GM19324 (cell line): Measurements from ENCODE around the gene TTC27.
"Not testable (repeated sequence)": the region's sequence is repeated elsewhere in the genome, so short reads cannot be mapped to it uniquely, and the experiment has no call there.

ENCODE experiments used
- ATAC-seq: cut with Tn5 transposase; IDR thresholded peaks from one replicate; pipeline ENCODE4 v1.9.1; 2021; ENCODE audit warnings: mild to moderate bottlenecking, moderate library complexity; ENCODE audit not compliant: unreplicated experiment, low FRiP score

The TTC27 gene

DNA sequence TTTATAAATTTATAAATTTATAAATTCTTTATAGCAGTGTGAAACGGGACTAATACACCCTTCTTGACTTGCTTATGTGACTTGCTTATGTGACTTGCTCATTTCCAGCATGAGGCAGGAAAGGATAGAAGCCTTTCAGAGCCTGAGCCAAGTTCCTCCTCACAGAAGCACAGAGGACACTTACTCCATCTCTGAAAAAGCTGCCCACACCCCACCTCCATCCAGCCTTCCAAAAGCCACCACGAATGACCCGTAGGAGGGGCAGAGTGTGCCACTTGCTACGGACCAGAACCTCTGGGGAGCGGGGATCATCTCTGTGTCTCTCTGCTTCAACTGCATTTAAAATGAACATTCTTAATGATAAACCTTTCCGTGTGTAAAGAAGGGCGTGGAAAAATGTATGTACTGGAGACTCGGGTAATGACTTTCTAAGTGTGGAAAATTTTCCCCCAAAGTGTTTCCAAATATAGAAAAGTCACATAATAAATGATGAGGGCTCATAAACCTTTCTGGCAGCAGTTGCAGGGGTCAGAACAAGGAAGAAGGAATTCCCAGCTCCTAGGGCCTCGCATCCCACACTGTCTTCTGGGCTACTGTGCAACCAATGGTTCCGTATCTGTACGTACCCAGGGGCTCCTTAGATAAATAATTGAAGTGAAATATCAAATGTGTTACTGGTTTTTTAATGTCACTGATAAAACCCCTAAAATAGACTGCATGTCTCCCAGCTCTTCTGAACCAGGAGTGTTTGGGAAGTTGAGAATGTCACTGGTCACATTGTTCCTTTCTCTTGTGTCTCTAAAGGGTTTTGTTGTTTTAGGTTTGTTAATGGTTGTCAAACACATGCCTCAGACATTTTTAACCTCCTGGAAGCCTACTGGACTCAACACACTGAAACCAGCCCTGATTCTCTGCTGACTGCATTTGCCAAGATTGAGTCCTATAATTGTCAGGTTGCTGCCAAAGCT is 214.4 kb downstream of the TTC27 start:
- no peak for ATAC-seq

DNA sequence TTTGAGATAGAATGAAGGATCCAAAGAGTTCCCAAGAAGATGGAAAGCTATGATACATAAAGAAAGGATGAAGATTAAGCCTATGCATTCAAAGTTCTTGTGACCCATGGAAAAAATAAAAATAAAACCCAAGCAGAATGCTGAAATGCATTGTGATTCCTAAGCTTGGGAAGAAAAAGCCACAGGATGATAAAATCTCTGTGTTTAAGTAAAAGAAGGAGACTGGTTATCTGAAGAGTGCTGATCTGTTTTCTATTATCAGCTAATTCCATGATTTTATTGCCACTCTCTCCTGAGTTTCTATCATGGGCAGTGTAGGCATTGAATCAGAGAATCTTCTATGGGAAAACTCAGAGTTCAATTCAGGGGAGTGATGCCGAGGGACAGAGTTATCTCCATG is 215.8 kb downstream of the TTC27 start:
- no peak for ATAC-seq

DNA sequence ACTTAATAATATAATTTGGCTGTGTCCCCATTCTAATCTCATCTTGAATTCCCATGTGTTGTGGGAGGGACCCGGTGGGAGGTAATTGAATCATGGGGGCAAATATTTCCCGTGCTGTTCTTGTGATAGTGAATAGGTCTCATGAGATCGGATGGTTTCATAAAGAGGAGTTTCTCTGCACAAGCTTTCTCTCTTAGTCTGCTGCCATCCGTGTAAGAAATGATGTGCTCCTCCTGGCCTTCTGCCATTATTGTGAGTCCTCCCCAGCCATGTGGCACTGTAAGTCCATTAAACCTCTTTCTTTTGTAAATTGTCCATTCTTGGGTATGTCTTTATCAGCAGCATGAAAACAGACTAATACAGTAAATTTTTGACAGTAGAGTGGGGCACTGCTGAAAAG is 216.4 kb downstream of the TTC27 start:
- ATAC-seq = no peak

DNA sequence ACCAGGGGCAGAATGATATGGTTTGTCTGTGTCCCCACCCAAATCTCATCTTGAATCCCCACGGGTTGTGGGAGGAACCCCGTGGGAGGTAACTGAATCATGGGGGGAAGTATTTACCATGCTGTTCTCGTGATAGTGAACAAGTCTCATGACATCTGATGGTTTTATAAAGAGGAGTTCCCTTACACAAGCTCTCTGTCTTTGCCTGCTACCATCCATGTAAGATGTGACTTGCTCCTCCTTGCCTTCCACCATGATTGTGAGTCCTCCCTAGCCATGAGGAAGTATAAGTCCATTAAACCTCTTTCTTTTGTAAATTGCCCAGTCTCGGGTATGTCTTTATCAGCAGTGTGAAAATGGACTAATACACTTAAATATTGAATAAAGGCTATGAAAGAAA is 218.4 kb downstream of the TTC27 start:
- not testable (repeated sequence) for ATAC-seq

- ATAC-seq = no peak
Measured at GRCh38 chr2:32847734-32848133, 219.9 kb downstream of the TTC27 start.

DNA sequence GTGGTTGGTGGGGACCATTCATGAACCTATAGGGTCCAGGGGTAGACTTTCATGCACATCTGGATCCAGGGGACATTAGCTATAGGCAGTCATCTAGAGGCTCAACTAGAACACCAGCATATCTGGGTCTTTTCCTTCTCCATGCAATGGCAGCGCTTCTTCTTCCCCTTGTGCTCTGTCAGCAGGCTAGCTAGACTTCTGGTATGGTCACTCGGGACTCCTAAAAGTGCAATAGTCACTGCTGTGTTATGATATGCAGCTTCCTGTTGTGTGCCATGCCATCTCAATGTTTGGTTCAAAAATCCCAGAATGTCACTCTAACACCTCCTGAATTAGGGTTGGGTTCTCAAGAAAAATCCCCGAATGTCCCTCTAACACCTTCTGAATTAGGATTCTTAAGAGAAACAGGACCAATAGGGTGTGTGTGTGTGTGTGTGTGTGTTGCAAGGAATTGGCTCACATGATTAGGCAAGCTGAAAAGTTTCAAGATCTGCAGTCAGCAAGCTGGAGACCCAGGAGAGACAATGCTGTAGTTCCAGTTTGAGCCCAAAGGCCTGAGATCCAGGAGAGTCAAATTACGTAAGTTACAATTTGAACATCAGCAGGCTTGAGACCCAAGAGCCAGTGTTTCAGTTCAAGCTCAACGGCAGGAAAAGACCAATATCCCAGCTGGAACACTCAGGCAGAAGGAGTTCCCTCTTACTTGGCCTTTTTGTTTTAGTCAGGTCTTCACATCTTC is 221.8 kb downstream of the TTC27 start:
- ATAC-seq = no peak

- no peak for ATAC-seq
Measured at GRCh38 chr2:32851777-32852439, 224.1 kb downstream of the TTC27 start.

DNA sequence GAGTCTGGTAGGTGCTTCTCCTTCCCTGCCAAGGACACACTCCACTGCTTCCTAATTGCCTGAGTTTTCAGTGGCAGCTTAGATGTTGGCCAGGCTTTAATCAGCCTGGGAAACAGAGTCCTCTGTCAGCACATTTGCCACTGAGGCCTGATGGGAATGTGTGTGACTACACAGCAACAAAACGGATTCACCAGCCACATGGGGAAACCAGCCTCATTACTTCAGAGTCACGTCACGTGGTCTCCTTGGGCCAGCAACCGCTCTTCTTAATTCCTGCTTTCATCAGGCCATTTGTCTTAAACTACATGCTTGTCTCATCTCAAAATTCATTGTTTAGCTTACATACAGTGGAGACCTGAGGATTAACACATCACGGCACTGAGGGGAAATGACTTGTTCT is 225.0 kb downstream of the TTC27 start:
- no peak for ATAC-seq

- ATAC-seq = no peak
Measured at GRCh38 chr2:32856891-32857290, 229.0 kb downstream of the TTC27 start.

- ATAC-seq = no peak
Measured at GRCh38 chr2:32858713-32859112, 230.9 kb downstream of the TTC27 start.

DNA sequence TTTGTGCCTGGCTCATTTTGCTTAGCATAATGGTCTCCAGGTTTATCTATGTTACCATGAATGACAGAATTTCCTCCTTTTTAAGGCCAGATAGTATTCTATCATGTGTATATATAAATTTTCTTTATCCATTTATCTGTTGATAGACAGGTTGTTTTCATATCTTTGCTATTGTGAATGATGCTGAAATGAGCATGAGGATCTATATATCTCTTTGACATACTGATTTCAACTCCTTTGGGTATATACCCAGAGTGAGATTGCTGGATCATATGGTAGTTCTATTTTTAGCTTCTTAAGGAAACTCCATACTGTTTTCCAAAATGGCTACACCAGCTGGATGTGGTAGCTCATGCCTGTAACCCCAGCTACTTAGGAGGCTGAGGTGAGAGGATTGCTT is 232.5 kb downstream of the TTC27 start:
- no peak for ATAC-seq

DNA sequence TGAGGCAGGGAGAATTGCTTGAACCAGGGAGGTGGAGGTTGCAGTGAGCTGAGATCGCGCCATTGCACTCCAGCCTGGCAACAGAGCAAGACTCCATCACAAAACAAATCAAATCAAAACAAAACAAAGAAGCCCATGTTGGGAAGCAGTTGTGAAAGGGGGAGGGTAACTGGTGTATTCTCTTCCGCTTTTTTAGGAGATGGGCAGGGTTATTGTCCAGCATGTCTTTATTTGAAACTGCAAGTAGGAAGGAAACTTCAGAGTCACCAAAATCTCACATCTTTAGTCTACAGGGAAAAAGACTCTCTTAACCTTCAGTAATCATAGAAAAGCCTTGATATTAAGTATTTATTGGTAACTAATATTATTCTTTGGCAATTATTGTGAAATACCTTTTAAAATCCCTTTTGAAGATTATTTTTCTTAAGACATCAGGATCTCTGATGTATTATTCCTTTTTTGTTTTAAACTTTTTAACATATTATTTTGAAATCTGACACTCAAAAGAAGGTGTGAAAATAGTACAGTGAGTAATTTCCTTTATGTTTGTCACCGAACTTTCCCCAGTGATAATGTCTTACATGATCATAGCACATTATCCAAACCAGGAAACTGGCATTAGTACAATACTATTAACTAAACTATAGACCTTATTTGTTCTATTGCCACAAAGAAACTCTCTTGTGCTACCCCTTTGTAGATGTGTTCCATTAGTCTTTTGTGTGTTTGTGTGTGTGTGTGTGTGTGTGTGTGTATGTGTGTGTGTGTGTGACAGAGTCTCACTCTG is 234.6 kb downstream of the TTC27 start:
- ATAC-seq = no peak

GRCh38 chr2:32863326-32863725 is 235.5 kb downstream of the TTC27 start:
- ATAC-seq = no peak

DNA sequence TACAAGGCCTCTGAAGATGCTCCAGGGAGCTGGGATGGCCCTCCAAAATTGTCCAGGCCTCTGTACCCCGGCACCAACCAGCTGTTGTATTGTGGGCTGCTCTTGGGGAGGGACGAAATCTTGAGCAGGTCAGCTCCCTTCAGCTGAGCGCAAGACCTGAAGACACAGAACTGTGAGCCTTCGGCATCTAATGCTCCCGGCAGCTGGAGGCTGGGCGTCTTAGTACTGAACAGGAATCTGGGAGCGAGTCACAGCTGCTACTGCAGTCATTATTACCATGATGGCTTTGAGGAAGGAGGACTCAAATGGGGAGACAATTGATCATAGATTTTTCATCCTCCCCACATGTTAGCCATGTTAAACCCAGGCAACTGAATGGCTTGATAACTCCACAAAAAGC is 236.0 kb downstream of the TTC27 start:
- no peak for ATAC-seq

DNA sequence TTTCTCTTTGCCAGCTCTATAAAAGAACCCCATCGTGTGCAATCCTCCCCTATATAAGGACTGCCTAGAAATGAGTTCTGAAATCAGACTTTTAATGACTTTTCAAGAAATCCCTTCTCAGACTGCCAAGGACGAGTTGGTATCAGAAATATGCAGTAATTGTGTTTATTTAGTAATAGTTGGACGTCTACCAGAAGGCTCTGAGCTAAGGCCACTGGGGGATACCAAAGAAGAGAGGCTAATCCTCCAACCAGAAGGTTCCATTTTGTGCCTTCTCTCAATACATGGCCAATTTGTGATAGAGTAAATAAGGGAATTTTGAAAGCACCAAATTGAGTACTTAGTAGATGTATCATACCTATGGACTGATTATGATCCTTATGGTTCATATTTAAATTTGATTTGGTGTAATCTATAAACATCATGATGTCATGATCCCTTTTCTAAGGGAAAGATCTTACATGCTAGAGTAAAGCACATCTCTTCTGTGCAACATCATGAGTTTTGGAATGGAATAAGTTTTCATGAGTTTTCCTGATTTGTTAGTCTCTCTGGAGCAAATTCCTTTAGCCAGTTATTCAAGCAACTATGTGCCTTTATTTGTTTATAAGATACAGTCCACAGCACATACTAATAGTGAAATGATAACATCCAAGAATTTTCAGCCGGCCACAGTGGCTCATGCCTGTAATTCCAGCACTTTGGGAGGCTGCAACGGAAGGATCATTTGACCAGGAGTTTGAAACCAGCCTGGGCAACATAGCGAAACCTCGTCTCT is 236.7 kb downstream of the TTC27 start:
- ATAC-seq = no peak

DNA sequence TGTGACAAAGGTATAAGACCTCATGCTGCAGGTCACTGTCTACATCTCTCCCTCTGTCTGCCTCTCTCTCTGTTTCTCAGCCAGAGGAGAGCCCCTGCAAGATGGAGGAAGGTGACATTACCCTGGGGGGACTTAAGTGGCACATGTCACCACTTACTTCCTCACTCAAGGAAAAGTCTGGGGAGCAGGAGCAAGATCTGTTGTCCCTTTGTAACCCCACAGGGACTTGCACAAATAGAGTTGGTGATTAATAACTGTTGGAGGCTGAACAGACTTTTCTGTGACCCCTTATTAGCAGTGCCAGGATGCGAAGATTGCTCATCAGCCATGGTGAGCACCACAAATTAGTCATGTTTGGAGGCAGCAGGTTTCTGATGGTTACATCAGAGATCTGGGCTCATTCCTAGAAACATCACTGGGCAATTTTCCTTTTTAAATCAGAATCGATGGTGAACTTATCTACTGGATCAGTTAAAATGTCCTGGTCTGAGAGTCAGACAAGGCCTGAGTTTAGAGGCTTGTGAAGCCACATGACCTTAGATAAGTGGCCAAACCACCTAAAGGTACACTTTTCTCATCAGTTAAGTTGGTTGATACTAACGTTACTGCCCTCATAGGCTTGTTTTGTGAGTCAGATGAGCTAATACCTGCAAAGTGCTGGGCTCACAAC is 237.7 kb downstream of the TTC27 start:
- ATAC-seq = no peak

DNA sequence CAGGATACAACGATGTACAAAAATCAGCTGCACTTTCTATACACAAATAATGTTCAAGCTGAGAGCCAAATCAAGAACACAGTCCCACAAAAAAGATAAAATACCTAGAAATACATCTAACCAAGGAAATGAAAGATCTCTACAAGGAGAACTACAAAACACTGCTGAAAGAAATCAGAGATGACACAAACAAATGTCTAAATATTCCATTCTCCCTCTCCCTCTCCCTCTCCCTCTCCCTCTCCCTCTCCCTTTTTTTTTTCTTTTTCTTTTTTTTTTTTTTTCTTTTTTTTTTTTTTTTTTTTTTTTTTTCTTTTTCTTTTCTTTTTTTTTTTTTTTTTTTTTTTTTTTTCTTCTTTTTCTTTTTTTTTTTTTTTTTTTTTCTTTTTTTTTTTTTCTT is 238.6 kb downstream of the TTC27 start:
- not testable (repeated sequence) for ATAC-seq
